GM12872 (cell line): Measurements from ENCODE around the gene DUOX2.

Source experiments
- CTCF ChIP-seq: IDR thresholded peaks from 3 replicates; pipeline ENCODE4 v1.5.1; 2011; ENCODE audit warnings: low read depth, mild to moderate bottlenecking, low read length, moderate library complexity; ENCODE audit not compliant: insufficient read depth

The DUOX2 gene

GRCh38 chr15:45144775-45145174 lies 30.8 kb upstream of the DUOX2 start:
- no peak for TF ChIP-seq CTCF

GRCh38 chr15:45143946-45144345 lies 30.0 kb upstream of the DUOX2 start:
- TF ChIP-seq CTCF = no peak

- TF ChIP-seq CTCF = no peak
Measured at GRCh38 chr15:45143056-45143455, 29.1 kb upstream of the DUOX2 start.

- no peak for TF ChIP-seq CTCF
Measured at GRCh38 chr15:45141386-45141785, 27.4 kb upstream of the DUOX2 start.

GRCh38 chr15:45140557-45141250 lies 26.7 kb upstream of the DUOX2 start:
- no peak for TF ChIP-seq CTCF

- no peak for TF ChIP-seq CTCF
Measured at GRCh38 chr15:45139770-45140169, 25.8 kb upstream of the DUOX2 start.

- no peak for TF ChIP-seq CTCF
Measured at GRCh38 chr15:45138814-45139765, 25.1 kb upstream of the DUOX2 start.
